Mucosa of descending colon (tissue), 3 donors: ENCODE data around the gene ARHGEF38. TPM values are rescaled to one million over a fixed set of nuclear protein-coding genes. Genes with fewer than 3 reads are reported as not detected.

Experiments
- ATAC-seq: fragments of 200-7000 bp; cut with Tn5 transposase; one replicate; pipeline ENCODE4 v1.9.1; 2020; ENCODE audit warnings: mild to moderate bottlenecking, moderate library complexity
- DNase-seq, 3 donors: peaks; one replicate each; pipeline ENCODE4 v3.0.0-alpha.2; 2020
- H3K36me3 ChIP-seq: fragments of 200-600 bp; one replicate; pipeline ENCODE4 v1.8.0; 2021; ENCODE audit warnings: low read depth, mild to moderate bottlenecking
- H3K4me1 ChIP-seq: fragments of 200-600 bp; one replicate; pipeline ENCODE4 v1.8.0; 2021; ENCODE audit warnings: low read depth, mild to moderate bottlenecking
- H3K4me3 ChIP-seq: fragments of 200-600 bp; one replicate; pipeline ENCODE4 v1.8.0; 2021; ENCODE audit warnings: mild to moderate bottlenecking
- H3K9me3 ChIP-seq: fragments of 200-600 bp; one replicate; pipeline ENCODE4 v1.8.0; 2021; ENCODE audit warnings: mild to moderate bottlenecking
- CTCF ChIP-seq: fragments of 200-600 bp; IDR thresholded peaks from one replicate; pipeline ENCODE4 v1.8.0; 2022; ENCODE audit warnings: antibody characterized with exemption, mild to moderate bottlenecking
- intact Hi-C, 2 donors: fragments of 100-400 bp; cut with DNase I in 1 of 2; cut with micrococcal nuclease in 1 of 2; formaldehyde crosslinking; loops; one replicate each; pipeline versions ENCODE4 v1.11.0 to v1.11.1; 2022; cut with DNase I, micrococcal nuclease
- total RNA-seq, 3 donors: library from RNA; stranded (reverse); fragmentation: NEBNext Ultra II Directional in 2 of 3; extraction: Animal tissue kit (Norgen Biotek cat#: 25700) in 2 of 3; gene quantifications; one replicate each; pipeline versions ENCODE4 v1.2.1 to v1.2.4, GENCODE V29; 2021 to 2023
- donor health status: DM: no; HTN: no; CAD: no; lungs with moderate emphysema.
- donor health status: DM: no; HTN: no; CAD: no.
- donor health status: DM: no; HTN: yes; CAD: no.

Gene ARHGEF38
- total RNA-seq, 3 donors from 2014 or later, result 6.1 to 21.1 (median 17.8) TPM

DNA sequence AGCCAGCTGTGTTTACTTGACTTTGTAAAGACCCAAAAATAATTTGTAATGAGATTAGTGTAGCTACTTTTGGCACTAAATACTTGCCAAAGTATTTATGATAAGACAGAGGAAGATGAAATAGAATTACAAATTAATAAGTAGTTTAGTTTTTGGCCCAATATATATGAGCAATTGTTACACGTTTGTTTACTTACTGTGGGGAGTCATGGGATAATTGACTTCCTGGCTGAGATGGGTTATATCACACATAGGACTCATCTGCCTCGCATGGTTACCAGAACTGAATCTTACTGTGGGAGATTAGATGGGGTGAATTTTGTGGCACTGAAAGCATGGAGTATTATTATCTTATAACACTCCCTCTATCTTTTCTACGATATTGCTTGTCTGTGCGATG lies 89.4 kb downstream of the ARHGEF38 start:
- no peaks in the 10 kb centered on the region for H3K36me3 ChIP-seq
- ATAC-seq (no peak), DNase-seq (no peak)
- H3K4me1 ChIP-seq, result no peaks in the 10 kb centered on the region
- no peak overlapping the region for H3K4me3 ChIP-seq
- TF ChIP-seq CTCF, result no peak
- intact Hi-C loops, result no loop called here
- no peaks in the 10 kb centered on the region for H3K9me3 ChIP-seq

- no peak for TF ChIP-seq CTCF
- intact Hi-C loops, result no loop called here
- DNase-seq, result no peak
Measured at GRCh38 chr4:105644257-105644656, 91.8 kb downstream of the ARHGEF38 start.

GRCh38 chr4:105645440-105645839 lies 93.0 kb downstream of the ARHGEF38 start:
- Histone ChIP-seq H3K9me3 (no peaks in the 10 kb centered on the region), H3K4me1 (no peaks in the 10 kb centered on the region), H3K36me3 (no peaks in the 10 kb centered on the region), H3K4me3 (no peak overlapping the region)
- ATAC-seq, result no peak
- TF ChIP-seq CTCF, result no peak
- no peak for DNase-seq
- intact Hi-C loops, result no loop called here

More at GRCh38 chr4:105644257-105644656, 91.8 kb downstream of the ARHGEF38 start:
- no peak for ATAC-seq
- Histone ChIP-seq H3K4me1 (no peaks in the 10 kb centered on the region), H3K4me3 (no peak overlapping the region), H3K36me3 (no peaks in the 10 kb centered on the region), H3K9me3 (no peaks in the 10 kb centered on the region)

- intact Hi-C loops, result no loop called here
- DNase-seq (no peak), ATAC-seq (no peak)
- no peaks in the 10 kb centered on the region for H3K36me3 ChIP-seq
- no peak for TF ChIP-seq CTCF
- H3K9me3 ChIP-seq, result no peaks in the 10 kb centered on the region
- H3K4me3 ChIP-seq, result no peak overlapping the region
- H3K4me1 ChIP-seq, result no peaks in the 10 kb centered on the region
Measured at GRCh38 chr4:105650190-105650589, 97.8 kb downstream of the ARHGEF38 start.

- no peaks in the 10 kb centered on the region for H3K4me1 ChIP-seq
- no peaks in the 10 kb centered on the region for H3K9me3 ChIP-seq
- intact Hi-C loops, result no loop called here
- no peak overlapping the region for H3K4me3 ChIP-seq
- DNase-seq (no peak), ATAC-seq (no peak)
- TF ChIP-seq CTCF, result no peak
- H3K36me3 ChIP-seq, result no peaks in the 10 kb centered on the region
Measured at GRCh38 chr4:105651884-105652283, 99.5 kb downstream of the ARHGEF38 start.

DNA sequence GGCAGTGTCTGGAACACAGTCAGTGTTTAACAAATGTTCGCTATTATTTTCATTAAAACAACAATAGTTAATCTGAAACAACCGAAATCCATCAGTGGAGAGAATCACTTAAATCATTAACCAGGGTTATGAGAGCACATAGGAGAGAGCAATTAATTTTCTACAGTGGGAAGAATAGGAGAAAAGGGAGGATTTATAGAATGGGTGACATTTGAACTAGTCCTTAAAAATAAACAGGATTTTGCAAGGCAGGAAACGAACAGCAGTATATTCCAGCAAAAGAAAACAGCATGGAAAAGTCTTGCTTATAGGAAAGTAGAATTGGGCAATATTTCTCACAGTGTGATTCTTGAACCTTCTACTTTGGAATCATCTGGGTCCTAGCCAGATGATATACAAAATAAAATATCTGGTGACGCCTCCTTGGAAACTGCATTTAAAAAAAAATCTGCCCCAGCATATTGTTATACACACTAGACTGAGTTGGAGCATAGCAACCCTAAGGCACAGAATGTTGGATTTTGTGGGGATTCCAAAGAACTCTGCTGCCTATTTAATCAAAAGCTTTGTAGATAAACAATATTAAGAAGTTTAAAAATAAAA lies 100.0 kb downstream of the ARHGEF38 start:
- DNase-seq, result no peak
- H3K9me3 ChIP-seq, result no peaks in the 10 kb centered on the region
- no peaks in the 10 kb centered on the region for H3K36me3 ChIP-seq
- intact Hi-C loops, result no loop called here
- H3K4me1 ChIP-seq, result no peaks in the 10 kb centered on the region
- no peak for ATAC-seq
- TF ChIP-seq CTCF, result no peak
- no peak overlapping the region for H3K4me3 ChIP-seq
